ENCODE measurements around the gene INSR. TPM values are rescaled to one million over a fixed set of nuclear protein-coding genes. Genes with fewer than 3 reads are reported as not detected.

INSR gene
- total RNA-seq, 1 experiment from 2014 or later: 35.9 TPM

DNA sequence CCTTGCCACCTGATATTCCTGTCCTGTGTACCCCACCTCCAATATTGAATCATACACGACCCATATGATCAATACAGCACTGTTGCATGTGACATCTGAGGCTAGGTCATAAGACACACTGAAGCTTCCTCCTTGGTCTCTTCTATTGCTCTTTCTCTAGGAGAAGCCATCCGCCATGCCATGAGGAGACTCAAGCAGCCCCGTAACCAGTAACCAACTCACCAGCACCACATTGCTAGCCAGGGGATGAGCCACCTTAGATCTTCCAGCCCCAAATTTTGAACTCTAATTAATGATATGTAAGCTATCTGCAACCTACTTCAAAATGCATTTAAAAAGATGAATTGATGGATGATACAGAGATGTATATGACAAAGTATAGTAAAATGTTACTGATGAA, 196.1 kb downstream of the INSR start (continued):
- no peak for TF ChIP-seq AFF4 (CRISPR knock-in tag; IDR thresholded peaks at IDR 0.05; ENCODE audit: borderline replicate concordance)

- ChIA-PET POLR2A (no interaction called here), CTCF (no interaction called here)
- Mint-ChIP-seq H3K4me3 (no peak overlapping the region), H3K9me3 (peaks cover 62% of the 10 kb centered on the region), H3K36me3 (peaks cover 82% of the 10 kb centered on the region), H3K4me1 (no peaks in the 10 kb centered on the region), H3K27me3 (ENCODE audit: low read depth) (peaks cover 8% of the 10 kb centered on the region), H3K27ac (no peak overlapping the region)
- DNase-seq (ENCODE audit: low spot score) (no peak), ATAC-seq (no peak)
- TF ChIP-seq, protein P1, sequence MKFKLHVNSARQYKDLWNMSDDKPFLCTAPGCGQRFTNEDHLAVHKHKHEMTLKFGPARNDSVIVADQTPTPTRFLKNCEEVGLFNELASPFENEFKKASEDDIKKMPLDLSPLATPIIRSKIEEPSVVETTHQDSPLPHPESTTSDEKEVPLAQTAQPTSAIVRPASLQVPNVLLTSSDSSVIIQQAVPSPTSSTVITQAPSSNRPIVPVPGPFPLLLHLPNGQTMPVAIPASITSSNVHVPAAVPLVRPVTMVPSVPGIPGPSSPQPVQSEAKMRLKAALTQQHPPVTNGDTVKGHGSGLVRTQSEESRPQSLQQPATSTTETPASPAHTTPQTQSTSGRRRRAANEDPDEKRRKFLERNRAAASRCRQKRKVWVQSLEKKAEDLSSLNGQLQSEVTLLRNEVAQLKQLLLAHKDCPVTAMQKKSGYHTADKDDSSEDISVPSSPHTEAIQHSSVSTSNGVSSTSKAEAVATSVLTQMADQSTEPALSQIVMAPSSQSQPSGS (CRISPR knock-in tag; IDR thresholded peaks at IDR 0.05; ENCODE audit: borderline replicate concordance, low read depth): no peak
- TF ChIP-seq PRRX2 (CRISPR knock-in tag; IDR thresholded peaks at IDR 0.05): no peak
- TF ChIP-seq ATF6 (CRISPR knock-in tag; IDR thresholded peaks at IDR 0.05): no peak
- no peak for TF ChIP-seq MLX (CRISPR knock-in tag; IDR thresholded peaks at IDR 0.05)
- TF ChIP-seq OVOL2 (CRISPR knock-in tag; IDR thresholded peaks at IDR 0.05; ENCODE audit: borderline replicate concordance): no peak
- no peak for TF ChIP-seq E2F1 (CRISPR knock-in tag; IDR thresholded peaks at IDR 0.05)
- TF ChIP-seq FOXP4 (CRISPR knock-in tag; IDR thresholded peaks at IDR 0.05): no peak
- no peak for TF ChIP-seq ZNF423 (CRISPR knock-in tag; IDR thresholded peaks at IDR 0.05)
- TF ChIP-seq ZNF232 (CRISPR knock-in tag; IDR thresholded peaks at IDR 0.05): no peak
Measured at GRCh38 chr19:7088999-7089398, 205.2 kb downstream of the INSR start.

All from WTC11 (cell line).